Raji (cell line): ENCODE measurements around the gene AKR1E2.

Source experiments
- POLR2A ChIP-seq: IDR thresholded peaks from 2 replicates; pipeline ENCODE4 v1.6.1; 2011; ENCODE audit warnings: low read depth, low read length, control low read depth; ENCODE audit not compliant: insufficient read depth

The AKR1E2 gene

GRCh38 chr10:4807761-4808507 lies 18.1 kb upstream of the AKR1E2 start:
- TF ChIP-seq POLR2A: no peak

GRCh38 chr10:4809156-4809555 lies 16.9 kb upstream of the AKR1E2 start:
- no peak for TF ChIP-seq POLR2A

GRCh38 chr10:4810092-4810491 lies 15.9 kb upstream of the AKR1E2 start:
- TF ChIP-seq POLR2A: no peak

GRCh38 chr10:4812046-4812445 lies 14.0 kb upstream of the AKR1E2 start:
- no peak for TF ChIP-seq POLR2A

- TF ChIP-seq POLR2A: no peak
Observed at GRCh38 chr10:4813023-4813422, 13.0 kb upstream of the AKR1E2 start.

- TF ChIP-seq POLR2A: no peak
Observed at GRCh38 chr10:4813496-4813895, 12.5 kb upstream of the AKR1E2 start.

GRCh38 chr10:4816966-4817365 lies 9.0 kb upstream of the AKR1E2 start:
- no peak for TF ChIP-seq POLR2A

- no peak for TF ChIP-seq POLR2A
Observed at GRCh38 chr10:4819067-4819466, 6.9 kb upstream of the AKR1E2 start.

- no peak for TF ChIP-seq POLR2A
Observed at GRCh38 chr10:4819707-4820106, 6.3 kb upstream of the AKR1E2 start.

- TF ChIP-seq POLR2A: no peak
Observed at GRCh38 chr10:4820804-4821401, 5.1 kb upstream of the AKR1E2 start.

GRCh38 chr10:4822208-4822607 lies 3.8 kb upstream of the AKR1E2 start:
- TF ChIP-seq POLR2A: no peak

- no peak for TF ChIP-seq POLR2A
Observed at GRCh38 chr10:4824791-4825310, 1.2 kb upstream of the AKR1E2 start.

GRCh38 chr10:4825456-4825867 lies 545 bp upstream of the AKR1E2 start:
- no peak for TF ChIP-seq POLR2A

GRCh38 chr10:4826792-4827324 lies 851 bp downstream of the AKR1E2 start:
- TF ChIP-seq POLR2A: no peak

GRCh38 chr10:4828005-4828404 lies 2.0 kb downstream of the AKR1E2 start:
- no peak for TF ChIP-seq POLR2A

- no peak for TF ChIP-seq POLR2A
Observed at GRCh38 chr10:4830551-4830950, 4.5 kb downstream of the AKR1E2 start.
